Activated naive CD4-positive, alpha-beta T cell treated with Interleukin-2 at 50 U/mL for 16 hours (primary cell): Measurements from ENCODE around the gene EMC6.

ENCODE experiments used
- DNase-seq: peaks from one replicate; pipeline ENCODE4 v3.0.0-alpha.2; 2020

Gene EMC6

GRCh38 chr17:3712811-3713463 lies 44.3 kb downstream of the EMC6 start:
- peak; percentile 21 for DNase-seq

- DNase-seq, result no peak
Observed at GRCh38 chr17:3715296-3715695, 46.7 kb downstream of the EMC6 start.

GRCh38 chr17:3718201-3718600 lies 49.6 kb downstream of the EMC6 start:
- no peak for DNase-seq

DNA sequence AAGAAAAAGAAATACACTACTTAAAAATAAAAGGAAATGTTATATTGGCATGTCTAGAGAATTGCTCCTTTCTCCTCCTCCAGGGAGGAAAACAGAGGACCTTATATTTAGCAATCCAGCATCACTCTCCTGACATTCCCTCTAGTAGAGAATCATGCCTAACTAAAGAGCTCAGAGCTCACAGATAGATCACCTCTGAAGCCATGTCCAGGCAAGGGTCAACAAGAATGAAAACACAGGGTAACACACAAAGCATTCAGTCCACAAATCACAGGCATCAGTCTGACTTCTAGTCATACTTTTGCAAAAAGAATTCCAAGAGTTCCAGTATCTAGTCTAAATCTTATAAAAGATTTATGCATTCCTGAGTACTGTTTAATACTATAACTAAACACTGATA lies 50.7 kb downstream of the EMC6 start:
- DNase-seq, result no peak
